Airway epithelial cell (primary cell): ENCODE results near the gene CLEC4F. TPM values are rescaled to one million over a fixed set of nuclear protein-coding genes. Genes with fewer than 3 reads are reported as not detected.

Experiments used
- total RNA-seq: library from RNA; depleted of rRNA; stranded (reverse); fragments of >200 nt; gene quantifications from 2 replicates; pipeline ENCODE4 v1.2.3, GENCODE V29; 2015

Gene CLEC4F
- total RNA-seq, result not detected in 2 replicates

GRCh38 chr2:70820499-70820898, at the start of gene CLEC4F:
CLEC4F (minus strand) TSS chr2:70820599; CDS start chr2:70820523, 76 bp downstream.

GRCh38 chr2:70835643-70836042, 15.2 kb upstream of the CLEC4F start, which contains the start of gene CD207:
CD207 (minus strand) TSS chr2:70835816; CDS start chr2:70835776, 40 bp downstream.

GRCh38 chr2:70790136-70790828, 30.1 kb downstream of the CLEC4F start, which contains the start of gene FIGLA:
FIGLA (minus strand) TSS chr2:70790643; CDS start chr2:70790638, 5 bp downstream.

GRCh38 chr2:70767699-70768589, 52.5 kb downstream of the CLEC4F start, which contains the start of gene ADD2:
ADD2 (minus strand) TSS chr2:70768200; CDS start chr2:70706408, 61,792 bp downstream.

Other genes with a start within 250 kb of the CLEC4F start
- not detected in 2 replicates for gene ADD2, start 52.4 kb downstream of the CLEC4F start, total RNA-seq
- not detected in 2 replicates for gene FIGLA, start 30.0 kb downstream of the CLEC4F start, total RNA-seq
- not detected in 2 replicates for gene CD207, start 15.2 kb upstream of the CLEC4F start, total RNA-seq
- gene VAX2, start 80.0 kb upstream of the CLEC4F start, total RNA-seq, result 0.14 and 0.23 TPM in 2 replicates
- not detected in 2 replicates for gene ATP6V1B1, start 115.3 kb upstream of the CLEC4F start, total RNA-seq
- 0.28 TPM in 1 of 2 replicates, not detected in the other for gene ANKRD53, start 158.0 kb upstream of the CLEC4F start, total RNA-seq
- gene TEX261, start 174.3 kb upstream of the CLEC4F start, total RNA-seq, result 20.3 and 31.9 TPM in 2 replicates
- gene NAGK, start 248.0 kb upstream of the CLEC4F start, total RNA-seq, result 94.1 and 102 TPM in 2 replicates